GM19239 (cell line): ENCODE data around the gene TWNK.

ENCODE experiments used
- DNase-seq: peaks from one replicate; pipeline ENCODE4 v3.0.0; 2011; ENCODE audit warnings: low spot score; ENCODE audit not compliant: insufficient read length
- FAIRE-seq: peaks from 2 replicates; lab custom pipeline; 2011; peaks lifted over from hg19 to GRCh38; lab: Jason Lieb, UNC

The TWNK gene

GRCh38 chr10:101042118-101042517 is 54.8 kb downstream of the TWNK start:
- DNase-seq (no peak), FAIRE-seq (no peak)

DNA sequence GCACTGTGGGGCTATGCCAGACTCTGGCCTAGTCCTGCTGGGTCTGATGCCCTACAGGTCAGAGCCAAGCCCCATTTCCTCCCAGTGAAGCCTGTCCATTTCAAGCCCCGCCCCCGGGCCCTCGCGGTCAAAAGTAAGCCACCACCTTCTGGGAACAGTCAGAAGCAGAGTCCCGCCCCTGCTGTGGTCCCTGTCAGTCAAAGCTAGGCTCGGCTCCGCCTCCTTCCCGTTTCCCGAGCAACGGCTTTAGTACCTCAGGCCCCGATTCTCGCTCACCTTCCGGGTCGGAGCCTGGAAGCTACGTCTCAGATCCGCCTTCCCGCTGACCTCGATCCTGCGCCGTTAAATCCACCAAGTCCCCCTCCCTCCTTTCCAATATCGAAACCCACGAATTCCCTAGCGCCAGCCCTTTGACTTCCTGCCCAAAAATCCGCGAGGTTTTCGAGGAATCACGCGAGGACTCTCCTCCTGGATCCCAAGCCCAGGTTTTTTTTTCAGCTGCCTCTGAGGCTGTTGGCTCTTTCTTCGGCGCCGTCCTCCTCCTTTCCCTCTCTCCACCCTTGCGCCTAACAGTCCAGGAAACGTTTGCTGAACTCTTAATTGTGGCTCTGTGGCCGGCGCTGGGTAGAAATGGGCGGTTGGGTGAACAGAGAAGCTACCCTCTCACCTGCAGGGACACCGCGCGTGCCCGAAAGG is 55.5 kb downstream of the TWNK start:
- peak; percentile 87 for DNase-seq
- FAIRE-seq: peak; percentile 97

DNA sequence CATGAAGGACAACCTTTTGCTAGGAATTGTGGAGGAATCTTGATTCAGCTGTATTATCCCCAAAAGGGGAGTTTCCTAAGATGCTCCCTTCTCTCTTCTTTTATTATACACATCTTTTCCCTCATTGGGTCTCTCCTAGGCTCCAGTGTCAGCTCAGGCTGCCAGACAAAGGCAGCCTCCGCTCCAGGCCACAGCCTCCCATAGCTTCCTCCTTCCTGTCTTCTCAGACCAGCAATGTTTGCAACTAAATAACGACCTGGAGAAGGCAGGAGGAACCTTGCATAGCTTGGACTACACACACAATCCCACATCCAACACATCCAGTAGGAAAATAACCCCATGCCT is 56.0 kb downstream of the TWNK start:
- DNase-seq (no peak), FAIRE-seq (no peak)
